Parietal lobe (tissue), 2 donors: Measurements from ENCODE around the gene NBEA. TPM values are rescaled to one million over a fixed set of nuclear protein-coding genes. Genes with fewer than 3 reads are reported as not detected.

Experiments used
- small RNA-seq: library from RNA; depleted of rRNA; stranded (forward); fragments of <200 nt; gene quantifications from one replicate; pipeline ENCODE3, GENCODE V24; 2014; ENCODE audit warnings: low replicate concordance
- total RNA-seq: library from RNA; depleted of rRNA; stranded (reverse); fragments of >200 nt; gene quantifications from one replicate; pipeline ENCODE4 v1.2.3, GENCODE V29; 2014

Gene NBEA, protein sequence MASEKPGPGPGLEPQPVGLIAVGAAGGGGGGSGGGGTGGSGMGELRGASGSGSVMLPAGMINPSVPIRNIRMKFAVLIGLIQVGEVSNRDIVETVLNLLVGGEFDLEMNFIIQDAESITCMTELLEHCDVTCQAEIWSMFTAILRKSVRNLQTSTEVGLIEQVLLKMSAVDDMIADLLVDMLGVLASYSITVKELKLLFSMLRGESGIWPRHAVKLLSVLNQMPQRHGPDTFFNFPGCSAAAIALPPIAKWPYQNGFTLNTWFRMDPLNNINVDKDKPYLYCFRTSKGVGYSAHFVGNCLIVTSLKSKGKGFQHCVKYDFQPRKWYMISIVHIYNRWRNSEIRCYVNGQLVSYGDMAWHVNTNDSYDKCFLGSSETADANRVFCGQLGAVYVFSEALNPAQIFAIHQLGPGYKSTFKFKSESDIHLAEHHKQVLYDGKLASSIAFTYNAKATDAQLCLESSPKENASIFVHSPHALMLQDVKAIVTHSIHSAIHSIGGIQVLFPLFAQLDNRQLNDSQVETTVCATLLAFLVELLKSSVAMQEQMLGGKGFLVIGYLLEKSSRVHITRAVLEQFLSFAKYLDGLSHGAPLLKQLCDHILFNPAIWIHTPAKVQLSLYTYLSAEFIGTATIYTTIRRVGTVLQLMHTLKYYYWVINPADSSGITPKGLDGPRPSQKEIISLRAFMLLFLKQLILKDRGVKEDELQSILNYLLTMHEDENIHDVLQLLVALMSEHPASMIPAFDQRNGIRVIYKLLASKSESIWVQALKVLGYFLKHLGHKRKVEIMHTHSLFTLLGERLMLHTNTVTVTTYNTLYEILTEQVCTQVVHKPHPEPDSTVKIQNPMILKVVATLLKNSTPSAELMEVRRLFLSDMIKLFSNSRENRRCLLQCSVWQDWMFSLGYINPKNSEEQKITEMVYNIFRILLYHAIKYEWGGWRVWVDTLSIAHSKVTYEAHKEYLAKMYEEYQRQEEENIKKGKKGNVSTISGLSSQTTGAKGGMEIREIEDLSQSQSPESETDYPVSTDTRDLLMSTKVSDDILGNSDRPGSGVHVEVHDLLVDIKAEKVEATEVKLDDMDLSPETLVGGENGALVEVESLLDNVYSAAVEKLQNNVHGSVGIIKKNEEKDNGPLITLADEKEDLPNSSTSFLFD (N-terminal part only)
- total RNA-seq, result 350 TPM

DNA sequence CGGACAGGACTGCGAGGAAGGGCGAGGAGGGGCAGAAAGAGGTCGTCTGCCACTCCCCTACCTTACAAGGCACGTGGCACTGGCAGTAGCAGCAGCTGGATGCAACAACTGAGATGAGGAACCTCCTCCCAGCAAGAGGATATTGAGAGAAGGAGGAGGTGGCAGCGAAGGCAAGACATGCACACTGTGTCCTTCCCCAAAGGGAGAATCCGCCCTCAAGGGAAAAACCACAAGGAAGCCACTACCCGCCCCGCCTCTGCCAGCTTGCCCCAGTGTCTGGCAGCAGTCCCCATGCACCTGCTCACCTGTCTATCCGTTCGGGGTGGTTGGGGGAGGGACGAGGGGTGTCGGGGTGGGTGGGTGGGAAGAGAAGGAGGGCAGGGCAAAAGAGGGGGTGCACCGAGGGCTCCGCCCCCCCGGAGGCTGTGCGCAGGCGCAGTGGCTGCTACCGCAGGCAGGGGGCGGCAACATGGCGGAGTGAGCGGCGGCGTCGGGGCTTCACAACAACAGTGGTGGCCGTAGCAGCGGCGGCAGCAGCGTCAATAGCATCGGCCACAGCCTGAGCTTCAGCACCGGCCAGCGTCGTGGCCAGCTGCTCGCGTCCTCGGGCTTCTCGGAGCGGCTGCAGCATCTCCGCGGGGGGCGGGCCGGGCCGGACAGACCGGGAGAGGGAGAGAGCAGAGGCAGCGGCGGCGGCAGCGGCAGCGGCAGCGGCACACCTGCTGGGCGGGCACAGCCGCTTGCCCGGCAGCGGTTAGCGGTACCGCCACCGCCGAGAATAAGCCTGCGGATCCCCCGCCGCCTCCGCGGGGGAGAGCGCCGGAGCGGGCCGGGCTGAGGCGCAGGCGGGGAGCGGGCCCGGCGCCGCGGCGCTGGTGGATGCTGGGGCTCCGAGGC, at the start of gene NBEA:
Gene NBEA (plus strand): TSS at position 436 of the 897 bp plus-strand sequence. CDS start 551 bp downstream, outside the sequence.

DNA sequence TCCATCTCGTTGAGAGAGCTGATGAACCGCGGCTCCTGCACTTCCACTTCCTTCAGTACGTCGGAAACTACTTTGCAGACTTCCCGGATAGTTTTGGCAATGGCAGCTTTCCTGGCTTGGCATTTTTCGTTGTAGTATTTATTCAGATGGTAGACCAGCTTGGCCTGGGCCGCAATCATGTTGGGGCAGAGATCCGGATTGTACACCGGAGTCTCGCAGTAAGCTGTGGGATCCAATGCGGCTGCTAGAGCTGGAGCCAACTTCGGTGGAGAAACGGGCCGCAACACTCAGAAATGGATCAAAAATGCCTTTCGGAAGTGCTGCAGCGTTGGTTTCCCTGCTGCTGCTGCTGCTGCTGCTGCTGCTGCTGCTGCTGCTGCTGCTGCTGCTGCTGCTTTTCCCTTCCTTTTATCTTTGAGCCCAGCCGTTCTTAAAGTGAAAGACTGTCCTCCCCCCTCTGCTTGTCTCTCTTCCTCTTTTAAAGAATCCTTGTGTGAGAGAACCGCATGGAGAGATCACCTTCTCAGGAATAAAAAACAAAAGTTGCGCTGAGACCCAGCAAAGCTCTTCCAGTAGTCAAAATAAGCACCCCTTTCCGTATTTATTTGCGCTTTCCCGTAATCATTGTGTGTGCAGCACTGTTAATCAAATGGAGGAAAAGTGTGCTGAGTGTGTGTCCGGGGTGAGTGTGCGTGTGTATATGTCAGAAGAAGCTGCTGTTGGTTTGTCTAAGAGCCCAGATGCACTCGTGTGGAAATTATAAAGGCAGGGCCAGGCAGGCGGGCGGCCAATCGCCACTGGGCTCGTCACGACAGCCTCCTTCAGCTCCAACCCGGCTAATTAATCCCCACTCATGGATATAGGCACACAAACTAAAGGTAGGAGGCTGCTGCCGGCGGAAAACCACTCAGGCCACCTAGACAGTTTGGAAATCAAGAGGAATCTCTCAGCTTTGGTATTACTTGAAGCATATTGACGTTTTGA, 534.2 kb downstream of the NBEA start, which contains the start of gene MAB21L1:
Gene MAB21L1 (minus strand): TSS at position 730 of the 984 bp plus-strand sequence. CDS start 551 bp downstream, at position 179.

Small RNA genes lying within 50 kb of the gene (small RNA-seq; reads per million reads assigned to genes)
- gene RF00017, result not detected
